Activated CD8-positive, alpha-beta memory T cell treated with anti-CD3 and anti-CD28 coated beads, Interleukin-2, amount 50 U/mL, for 1 hour (primary cell): Measurements from ENCODE around the gene CARD11.
"Not testable (repeated sequence)": the region's sequence is repeated elsewhere in the genome, so short reads cannot be mapped to it uniquely, and the experiment has no call there.

Experiments
- DNase-seq: peaks from one replicate; pipeline ENCODE4 v3.0.0-alpha.2; 2020; ENCODE audit errors: extremely low read depth

The CARD11 gene

GRCh38 chr7:2924866-2925840, 118.5 kb downstream of the CARD11 start:
- no peak for DNase-seq

GRCh38 chr7:2923886-2924574, 119.6 kb downstream of the CARD11 start:
- DNase-seq: no peak

GRCh38 chr7:2923291-2923781, 120.3 kb downstream of the CARD11 start:
- DNase-seq: no peak

- DNase-seq: no peak
Observed at GRCh38 chr7:2922866-2923265, 120.8 kb downstream of the CARD11 start.

GRCh38 chr7:2922348-2922691, 121.3 kb downstream of the CARD11 start:
- DNase-seq: no peak

DNA sequence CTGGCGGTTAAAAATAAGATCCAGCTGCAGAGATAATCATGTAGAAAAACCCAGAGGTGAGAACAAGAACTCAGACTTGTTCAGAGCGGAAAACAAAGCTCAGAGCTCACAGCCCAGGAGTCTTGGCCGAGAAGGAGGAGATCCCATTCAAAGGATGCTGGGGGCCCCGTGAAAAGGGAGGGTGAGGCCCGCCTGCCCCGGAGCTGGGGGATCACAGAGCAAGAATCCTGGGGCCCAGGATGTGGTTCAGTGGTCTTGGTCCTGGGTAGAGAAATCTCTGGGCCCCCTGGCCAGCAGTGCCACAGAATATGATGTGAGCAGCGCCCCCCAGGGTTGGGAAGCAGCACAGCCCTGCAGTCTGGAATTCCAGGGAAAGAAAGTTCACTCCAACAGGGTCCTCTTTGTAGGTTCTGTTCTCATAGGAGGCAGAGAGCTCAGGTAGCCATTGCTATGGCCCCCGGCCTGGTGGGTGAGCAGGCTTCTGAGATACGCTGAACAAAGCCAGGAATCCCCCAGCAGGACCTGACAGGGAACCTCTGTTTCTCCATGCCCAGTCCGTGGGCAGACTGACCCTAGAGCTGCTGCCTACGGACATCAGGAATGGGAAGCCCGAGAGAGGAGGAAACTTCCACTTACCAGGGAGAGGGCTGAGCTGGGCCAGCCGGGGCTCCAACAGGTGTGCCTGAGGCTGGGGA, 121.9 kb downstream of the CARD11 start:
- no peak for DNase-seq

- no peak for DNase-seq
Observed at GRCh38 chr7:2920956-2921652, 122.6 kb downstream of the CARD11 start.

DNA sequence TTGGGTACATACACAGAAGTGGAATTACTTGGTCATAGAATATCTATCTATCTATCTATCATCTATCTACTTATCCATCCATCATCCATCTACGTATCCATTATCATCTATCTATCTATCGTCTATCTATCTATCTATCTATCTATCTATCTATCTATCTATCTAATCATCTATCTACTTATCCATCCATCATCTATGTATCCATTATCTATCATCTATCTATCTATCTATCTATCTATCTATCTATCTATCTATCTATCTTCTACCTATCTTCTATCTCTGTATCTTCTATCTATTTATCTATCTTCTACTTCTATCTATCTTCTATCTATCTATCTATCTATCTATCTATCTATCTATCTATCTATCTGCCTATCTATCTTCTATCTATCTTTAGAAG, 123.2 kb downstream of the CARD11 start:
- DNase-seq: not testable (repeated sequence)

DNA sequence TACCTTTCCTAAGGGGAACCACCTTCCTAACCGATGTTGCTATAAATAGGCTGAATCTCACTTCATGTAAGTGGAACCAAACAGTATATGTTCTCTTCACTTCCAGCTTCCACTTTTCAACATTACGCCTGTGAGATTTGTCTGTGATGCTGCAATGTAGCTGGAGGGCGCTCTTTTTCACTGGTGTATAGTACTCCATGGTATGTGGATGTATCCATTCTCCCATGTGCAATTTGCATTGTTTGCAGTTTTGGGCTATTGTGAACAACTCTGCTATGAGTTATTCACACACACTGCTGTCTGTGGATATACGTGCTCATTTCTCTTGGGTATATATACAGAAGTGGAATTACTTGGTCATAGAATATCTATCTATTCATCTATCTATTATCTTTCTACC, 123.6 kb downstream of the CARD11 start:
- no peak for DNase-seq

- no peak for DNase-seq
Observed at GRCh38 chr7:2919256-2919655, 124.4 kb downstream of the CARD11 start.

- no peak for DNase-seq
Observed at GRCh38 chr7:2918406-2918805, 125.3 kb downstream of the CARD11 start.

DNA sequence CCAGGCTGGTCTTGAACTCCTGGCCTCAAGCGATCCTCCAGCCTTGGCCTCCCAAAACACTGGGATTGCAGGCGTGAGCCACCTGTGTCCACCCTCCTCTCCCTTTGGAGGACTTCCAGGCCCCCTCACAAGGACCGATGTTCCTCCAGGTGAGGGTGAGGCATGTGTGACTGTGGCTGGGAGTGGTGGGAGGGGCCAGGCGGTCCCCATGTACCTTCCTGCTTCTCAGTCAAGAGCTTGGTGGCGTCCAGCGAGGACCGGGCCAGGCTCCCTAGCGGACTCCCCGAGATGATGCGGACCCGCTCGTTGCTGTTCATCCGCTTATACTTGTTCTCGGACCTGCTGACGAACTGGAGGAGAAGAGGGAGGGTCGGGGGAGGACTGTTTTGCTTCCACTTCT, 128.6 kb downstream of the CARD11 start:
- no peak for DNase-seq

- DNase-seq: no peak
Observed at GRCh38 chr7:2913760-2914387, 129.8 kb downstream of the CARD11 start.

GRCh38 chr7:2912684-2913439, 130.8 kb downstream of the CARD11 start:
- no peak for DNase-seq

DNA sequence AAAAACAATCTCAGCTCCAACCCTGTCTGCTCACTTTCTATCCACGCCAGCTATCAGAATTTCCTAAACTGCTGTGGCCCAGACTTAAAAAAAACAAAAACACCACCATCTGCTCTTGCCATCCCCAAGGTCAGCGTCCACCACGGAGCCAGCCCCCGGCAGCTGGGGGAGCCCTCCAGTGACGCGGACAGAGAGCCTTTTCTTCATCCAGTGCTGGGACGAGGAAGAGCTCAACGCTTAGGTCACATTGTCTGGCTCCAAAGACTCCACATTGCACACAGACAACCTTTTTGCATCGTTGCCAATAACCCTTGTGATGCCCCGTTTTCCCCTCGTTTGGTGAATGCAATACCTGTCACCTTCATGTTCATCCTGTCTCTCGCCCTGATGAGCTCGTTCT, 132.2 kb downstream of the CARD11 start:
- DNase-seq: no peak

DNA sequence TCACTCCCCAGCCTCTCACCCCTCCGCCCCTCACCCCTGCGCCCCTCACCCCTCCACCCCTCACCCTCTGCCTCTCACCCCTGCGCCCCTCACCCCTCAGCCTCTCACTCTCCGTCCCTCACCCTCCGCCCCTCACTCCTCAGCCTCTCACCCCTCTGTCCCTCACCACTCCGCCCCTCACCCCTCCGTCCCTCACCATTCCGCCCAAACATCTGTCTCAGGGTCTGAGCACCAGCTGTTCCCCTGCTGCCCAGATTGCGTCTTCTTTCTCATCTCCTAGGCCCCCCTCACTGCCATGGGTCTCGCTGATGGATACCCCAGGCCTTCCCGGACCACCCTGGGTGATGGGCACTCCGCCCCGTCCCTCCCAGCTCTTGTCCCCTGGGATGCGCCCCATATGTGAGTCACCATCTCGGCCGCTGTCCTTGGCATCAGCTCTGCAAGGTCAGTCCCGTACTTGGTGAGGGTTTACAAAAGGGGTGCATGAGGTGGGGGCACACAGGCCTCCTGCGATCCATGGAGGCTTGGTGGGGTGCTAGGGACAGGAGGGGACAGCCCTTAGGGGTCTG, 134.1 kb downstream of the CARD11 start:
- DNase-seq: no peak

GRCh38 chr7:2909043-2909442, 134.6 kb downstream of the CARD11 start:
- DNase-seq: no peak

- DNase-seq: no peak
Observed at GRCh38 chr7:2908103-2908683, 135.5 kb downstream of the CARD11 start.

- no peak for DNase-seq
Observed at GRCh38 chr7:2906197-2906931, 137.3 kb downstream of the CARD11 start.
